ENCODE results near the gene PLCL2.
"Not testable (repeated sequence)": the region's sequence is repeated elsewhere in the genome, so short reads cannot be mapped to it uniquely, and the experiment has no call there.

PLCL2 gene

DNA sequence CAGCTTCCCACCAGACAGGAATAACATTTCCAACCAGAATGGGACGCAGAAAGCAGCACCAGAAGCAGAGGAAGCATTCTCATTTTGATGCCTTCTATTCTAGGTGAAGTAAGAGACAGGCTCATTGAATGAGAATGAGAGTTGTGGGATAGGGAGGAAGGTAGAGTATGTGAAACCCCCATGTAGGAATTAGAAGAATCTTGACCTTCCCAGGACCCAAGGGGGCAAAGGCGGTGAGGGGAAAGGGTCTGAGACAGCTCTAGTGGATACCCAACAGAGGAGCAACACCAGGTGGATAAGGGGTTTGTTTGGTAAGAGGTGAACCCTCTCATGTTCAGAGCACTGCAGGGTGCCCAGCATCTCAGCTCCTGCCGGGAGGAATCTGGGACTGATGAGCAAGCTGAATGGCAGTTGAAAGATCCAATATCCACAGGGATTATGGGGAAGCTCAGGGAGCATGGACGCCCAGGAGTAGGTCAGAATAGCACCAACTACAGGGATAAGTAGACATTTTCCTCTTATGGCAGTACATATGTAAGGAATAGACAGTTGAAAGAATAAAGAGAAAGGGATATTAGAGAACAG is 77.0 kb downstream of the PLCL2 start:
- no peak for DNase-seq (ENCODE audit: low spot score)

DNA sequence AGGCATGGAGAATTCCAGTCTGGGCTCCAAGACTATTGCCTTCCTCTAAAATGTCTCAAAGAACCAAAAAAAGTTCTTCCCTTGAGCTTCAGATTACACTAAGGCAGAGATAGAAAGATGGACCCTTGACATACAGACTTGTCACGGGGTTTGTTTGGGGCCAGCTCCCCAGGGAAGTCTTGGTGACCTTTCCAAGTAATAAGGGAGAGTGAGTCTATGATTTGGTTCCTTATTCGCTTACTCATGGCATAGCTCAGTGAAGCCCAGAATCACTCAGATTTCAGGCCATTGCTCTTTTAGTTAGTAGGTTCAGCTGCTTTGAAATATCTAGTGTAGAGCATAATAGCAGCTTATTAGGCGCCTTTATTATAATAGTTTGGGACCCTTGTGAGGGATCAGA is 90.3 kb downstream of the PLCL2 start:
- DNase-seq (ENCODE audit: low spot score), result no peak

DNA sequence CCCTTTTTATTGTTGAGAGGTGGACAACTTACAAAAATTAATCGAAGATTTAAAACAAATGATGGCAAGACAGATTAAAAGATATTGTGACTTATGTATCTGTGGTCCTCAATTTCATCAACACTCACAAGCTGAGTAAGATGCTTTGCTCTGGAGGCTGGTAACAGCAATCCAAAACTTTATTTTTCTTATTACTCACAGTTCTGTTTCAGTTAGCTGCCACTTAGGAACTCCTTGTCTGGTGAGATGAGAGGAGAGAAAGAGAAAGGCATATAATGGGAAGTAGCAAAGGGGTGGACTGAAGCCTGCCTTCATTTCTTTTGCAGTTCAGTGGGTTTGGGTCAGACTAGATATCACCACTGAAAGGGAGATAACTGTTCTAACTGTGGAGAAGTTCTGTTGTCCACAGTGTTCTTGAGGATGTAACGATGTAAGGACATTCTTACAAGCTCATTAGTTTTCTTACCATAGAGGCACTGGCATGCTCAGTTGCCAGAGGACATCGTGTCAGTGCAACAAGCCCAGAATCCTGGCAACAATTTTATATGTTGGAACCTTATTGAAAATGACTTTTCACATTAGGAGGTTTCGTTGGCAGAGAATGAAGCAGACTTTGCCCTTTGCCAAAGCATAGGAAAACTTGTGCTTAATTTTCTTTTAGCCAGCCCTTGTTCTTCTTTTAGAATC is 93.6 kb downstream of the PLCL2 start:
- no peak for DNase-seq (ENCODE audit: low spot score)

DNA sequence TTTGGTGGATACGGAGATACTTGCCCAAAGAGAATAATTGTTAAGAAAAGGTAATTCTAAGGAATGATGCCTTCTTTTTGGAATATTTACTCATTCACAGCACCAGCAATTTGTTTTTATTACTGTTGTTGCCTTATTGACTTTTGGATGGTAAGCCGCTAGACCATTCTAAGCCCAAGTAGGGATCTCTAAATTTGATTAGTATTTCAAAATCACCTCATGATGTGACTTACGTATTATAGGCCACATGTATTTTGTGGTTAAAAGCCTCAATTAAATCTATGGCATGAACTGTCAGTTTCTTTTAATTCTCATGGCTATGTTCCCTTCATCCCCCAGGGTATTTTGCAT is 94.1 kb downstream of the PLCL2 start:
- no peak for DNase-seq (ENCODE audit: low spot score)

DNA sequence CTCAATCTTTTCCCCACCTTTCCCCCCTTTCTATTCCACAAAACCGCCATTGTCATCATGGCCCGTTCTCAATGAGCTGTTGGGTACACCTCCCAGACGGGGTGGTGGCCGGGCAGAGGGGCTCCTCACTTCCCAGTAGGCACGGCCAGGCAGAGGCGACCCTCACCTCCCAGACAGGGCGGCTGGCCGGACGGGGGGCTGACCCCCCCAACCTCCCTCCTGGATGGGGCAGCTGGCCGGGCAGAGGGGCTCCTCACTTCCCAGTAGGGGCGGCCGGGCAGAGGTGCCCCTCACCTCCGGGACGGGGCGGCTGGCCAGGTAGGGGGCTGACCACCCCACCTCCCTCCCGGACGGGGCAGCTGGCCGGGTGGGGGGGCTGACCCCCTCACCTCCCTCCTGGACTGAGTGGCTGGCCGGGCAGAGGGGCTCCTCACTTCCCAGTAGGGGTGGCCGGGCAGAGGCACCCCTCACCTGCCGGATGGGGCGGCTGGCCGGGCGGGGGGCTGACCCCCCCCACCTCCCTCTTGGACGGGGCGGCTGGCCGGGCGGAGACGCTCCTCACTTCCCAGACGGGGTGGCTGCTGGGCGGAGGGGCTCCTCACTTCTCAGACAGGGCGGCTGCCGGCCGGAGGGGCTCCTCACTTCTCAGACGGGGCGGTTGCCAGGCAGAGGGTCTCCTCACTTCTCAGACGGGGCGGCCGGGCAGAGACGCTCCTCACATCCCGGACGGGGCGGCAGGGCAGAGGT is 95.2 kb downstream of the PLCL2 start:
- not testable (repeated sequence) for DNase-seq (ENCODE audit: low spot score)

DNA sequence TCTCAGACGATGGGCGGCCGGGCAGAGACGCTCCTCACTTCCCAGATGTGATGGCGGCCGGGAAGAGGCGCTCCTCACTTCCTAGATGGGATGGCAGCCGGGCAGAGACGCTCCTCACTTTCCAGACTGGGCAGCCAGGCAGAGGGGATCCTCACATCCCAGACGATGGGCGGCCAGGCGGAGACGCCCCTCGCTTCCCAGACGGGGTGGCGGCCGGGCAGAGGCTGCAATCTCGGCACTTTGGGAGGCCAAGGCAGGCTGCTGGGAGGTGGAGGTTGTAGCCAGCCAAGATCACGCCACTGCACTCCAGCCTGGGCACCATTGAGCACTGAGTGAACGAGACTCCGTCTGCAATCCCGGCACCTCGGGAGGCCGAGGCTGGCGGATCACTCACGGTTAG is 95.8 kb downstream of the PLCL2 start:
- not testable (repeated sequence) for DNase-seq (ENCODE audit: low spot score)

DNA sequence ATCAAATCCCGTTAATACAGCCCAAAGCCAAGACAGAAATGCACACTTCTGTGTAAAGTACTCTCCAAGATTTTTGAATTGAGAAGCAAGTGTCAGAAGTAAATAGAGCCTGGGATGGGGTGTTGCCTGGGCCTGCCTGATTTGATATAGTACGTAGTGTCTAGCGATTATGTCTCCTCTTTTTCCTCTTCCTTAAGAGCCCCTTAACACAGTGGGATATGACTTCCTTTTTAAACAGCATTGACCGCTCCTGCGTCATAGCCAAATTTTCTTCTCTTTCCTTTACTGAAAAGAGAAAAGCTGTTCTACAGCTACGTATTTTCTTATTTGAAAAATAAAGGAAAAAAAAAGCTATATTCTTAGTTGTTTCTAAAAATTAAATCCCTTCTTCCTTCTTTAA is 97.7 kb downstream of the PLCL2 start:
- DNase-seq (ENCODE audit: low spot score), result no peak

DNA sequence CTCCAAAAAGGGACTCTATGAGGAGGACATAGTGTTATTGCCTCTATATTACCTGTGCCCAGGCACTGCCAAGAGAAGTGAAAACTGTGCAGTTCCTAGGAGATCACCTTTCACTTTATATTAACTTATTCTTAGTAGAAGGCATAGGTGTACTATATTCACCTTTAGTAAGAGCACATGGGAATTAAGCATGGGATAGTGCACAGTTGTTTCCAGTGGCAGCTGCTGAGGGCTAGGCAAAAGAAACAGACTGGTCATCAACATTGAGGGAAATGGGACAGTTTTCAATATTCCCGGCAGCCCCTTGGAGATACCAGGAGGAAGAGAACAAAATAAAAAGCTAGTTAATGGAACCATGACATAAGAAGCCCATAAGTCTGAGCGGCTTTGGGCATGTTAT is 100.9 kb downstream of the PLCL2 start:
- DNase-seq (ENCODE audit: low spot score), result no peak

DNA sequence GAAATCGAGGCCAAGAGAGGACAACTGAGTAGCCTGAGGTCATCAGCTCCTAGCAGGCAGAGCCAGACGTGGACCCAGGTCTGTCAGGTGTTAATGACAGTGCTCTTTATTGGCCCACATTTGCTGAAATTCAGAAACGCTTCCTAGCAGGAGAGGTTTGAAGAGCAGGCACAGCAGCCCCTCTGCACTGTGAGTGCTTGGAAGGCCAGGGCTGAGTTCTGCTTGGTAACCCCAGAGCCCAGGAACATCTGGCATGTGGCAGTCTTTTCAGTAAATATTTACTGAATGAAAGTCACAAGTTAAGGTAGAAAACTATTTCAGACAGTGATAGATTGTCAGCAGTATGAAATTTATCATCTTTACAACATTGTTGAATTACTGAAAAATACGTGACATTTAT is 102.4 kb downstream of the PLCL2 start:
- DNase-seq (ENCODE audit: low spot score), result no peak

DNA sequence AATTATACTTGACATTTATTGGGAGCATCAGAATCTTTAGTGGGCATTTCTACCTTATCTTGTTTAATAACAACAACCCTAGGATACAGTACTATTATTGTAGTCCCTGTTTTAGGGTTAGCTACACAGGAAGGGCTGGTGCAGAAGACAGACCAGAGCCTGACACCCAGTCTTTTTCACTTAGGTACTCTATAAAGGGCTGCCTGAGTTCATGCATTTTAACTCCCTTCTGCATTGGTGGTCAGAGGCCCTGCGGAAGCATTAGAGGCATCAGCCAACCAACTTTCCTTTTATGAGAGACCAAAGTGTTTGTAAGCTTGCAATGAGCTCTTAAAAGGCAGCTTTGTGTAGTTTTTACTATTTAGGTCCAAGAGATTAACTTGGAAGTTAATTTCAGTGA is 105.4 kb downstream of the PLCL2 start:
- no peak for DNase-seq (ENCODE audit: low spot score)

DNA sequence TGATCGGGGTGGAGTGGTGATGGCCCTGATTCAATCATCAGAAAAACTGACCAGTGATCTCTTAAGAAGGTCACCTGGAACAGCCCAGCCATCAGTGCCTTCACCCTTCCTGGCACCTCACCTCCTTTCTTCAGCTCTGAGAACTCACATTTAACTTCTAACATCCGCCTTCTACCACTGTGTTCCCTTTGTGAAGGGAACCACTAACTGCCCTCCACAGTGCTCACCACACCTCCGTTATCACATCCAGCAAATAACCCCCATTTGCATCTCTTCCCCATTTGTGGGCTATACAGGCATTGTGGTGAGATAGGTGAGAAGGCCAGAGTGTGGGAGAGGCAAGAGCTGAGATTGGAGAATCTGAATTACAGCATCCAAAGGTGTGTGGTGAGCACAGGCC is 107.4 kb downstream of the PLCL2 start:
- DNase-seq (ENCODE audit: low spot score), result no peak

DNA sequence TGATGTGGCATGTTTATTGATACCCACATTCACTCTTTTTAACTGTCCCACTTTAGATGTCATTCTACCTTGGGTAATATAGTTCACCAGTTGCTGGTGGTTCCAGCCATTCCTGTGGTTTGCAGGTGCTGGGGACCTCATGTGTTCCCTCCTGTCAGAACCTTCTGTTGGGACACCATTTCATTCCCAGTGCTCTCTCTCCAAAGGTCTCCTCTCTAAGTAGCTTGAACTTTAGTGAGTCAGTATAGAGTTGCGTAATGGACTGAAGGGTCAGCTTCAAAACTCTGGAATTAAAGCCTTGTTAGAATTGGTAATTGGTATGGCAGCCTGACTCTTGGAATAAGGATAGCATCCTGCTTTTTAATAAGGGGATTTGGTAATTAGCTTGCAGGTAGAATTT is 108.5 kb downstream of the PLCL2 start:
- DNase-seq (ENCODE audit: low spot score), result no peak

DNA sequence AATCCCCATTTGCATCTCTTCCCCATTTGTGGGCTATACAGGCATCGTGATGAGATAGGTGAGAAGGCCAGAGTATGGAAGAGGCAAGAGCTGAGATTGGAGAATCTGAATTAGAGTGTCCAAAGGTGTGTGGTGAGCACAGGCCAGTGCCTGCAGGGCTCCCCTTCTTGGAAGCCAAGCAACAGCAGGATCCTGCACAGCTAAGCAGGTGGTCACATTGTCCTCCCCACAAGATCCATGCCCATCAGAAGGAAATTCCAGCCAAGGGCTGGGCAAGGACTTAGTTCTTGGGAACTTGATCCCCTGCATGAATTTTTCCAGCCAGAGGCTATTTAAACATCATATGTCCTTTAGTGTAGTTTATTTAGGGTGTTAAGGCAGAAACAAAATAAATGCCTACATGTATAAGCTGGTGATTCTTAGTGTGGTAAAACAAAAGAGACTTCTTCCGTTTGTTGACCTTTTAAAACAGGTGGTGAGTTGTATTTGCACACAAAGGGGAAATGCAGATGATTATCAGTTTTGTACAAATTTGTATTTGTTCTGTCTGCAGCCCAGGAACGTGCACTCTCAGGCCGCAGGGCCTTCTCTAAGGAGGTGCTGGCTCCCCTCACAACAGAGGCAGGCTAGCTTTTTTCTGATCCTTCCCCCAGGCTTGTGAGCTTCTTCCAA is 110.2 kb downstream of the PLCL2 start:
- DNase-seq (ENCODE audit: low spot score), result no peak

DNA sequence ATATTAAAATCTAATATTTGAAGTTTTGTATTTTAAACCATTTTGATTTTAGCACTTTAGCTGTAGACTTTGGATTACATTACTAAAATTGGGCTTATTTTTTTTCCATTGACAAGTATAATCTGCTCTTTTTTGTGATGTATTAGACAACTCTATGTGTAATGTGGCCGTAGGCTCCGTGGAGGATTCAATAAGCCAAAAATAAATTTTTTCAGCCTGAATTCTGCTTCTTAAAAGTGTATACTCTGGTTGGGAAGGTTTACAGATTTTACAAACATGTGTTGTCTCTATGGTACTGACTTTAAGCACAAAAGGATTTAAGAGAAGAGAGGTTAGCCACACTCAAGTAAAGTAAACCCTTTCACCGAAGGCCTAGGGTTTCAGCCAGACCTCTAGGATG is 110.8 kb downstream of the PLCL2 start:
- DNase-seq (ENCODE audit: low spot score), result no peak

DNA sequence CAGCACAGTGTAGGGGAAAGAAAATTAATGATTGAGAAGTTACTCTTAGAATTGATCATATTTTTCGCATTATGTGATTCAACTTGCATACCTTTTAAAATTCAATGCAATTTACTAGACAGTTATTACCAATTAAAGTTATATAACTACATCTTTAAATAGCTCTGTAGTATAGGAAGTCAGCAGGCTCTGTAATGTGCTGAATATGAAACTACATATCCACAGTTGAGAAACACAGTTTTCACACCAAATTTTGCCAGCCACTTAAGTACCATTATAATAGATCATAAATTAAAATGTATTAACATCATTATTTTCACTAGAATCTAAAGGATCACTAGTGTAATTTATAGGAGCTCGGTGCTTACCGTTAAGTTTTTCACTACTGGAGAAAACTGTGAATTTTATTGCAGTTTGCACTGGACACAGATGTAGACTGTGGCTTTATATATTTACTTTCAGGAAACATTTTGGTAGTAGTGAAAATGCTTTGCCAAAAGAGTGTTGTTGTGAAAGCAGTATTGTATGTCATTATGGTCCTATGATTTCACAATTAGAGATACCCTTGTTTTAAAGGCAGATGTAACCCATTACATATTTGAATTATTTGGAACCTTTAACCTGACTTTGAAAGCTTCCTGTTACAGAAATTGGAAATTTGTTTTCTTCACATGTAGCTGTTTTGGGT is 113.6 kb downstream of the PLCL2 start:
- no peak for DNase-seq (ENCODE audit: low spot score)

DNA sequence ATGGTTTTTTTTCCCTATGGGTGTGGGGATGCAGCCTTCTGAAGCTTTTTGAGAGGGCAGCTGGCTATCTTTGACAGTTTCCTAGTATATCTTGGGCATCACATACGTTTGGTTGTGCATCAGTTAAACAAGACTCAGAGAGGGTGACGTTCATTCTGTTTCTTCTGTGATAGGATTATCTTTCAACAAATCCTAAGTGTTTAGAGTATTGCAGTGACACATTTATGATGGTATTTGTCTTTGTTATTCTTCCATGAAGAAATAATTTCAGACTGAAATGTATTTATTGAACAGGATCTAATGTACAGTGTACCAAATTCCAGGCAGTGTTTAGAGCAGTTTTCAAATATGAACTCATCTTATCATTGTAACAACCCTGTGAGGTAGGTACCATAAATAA is 114.4 kb downstream of the PLCL2 start:
- no peak for DNase-seq (ENCODE audit: low spot score)

DNA sequence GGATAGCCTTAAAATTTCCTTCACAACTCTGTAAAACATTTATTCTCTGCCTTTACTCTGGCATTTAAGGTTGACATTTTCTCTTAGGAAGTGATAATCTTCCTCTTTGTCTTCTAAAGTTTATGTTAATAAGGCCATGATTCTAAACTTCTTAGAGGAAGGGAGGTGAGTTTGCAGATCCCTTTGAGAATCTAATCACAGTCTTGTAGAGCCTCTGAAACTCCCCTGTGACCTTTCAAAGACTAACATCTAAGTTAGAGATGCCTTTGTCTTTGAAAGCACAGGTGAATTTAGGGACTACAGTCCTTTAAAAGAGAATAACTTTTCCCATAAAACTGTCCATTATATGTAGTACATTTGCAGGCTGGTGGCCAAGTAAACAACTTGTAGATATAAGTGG is 115.1 kb downstream of the PLCL2 start:
- no peak for DNase-seq (ENCODE audit: low spot score)

DNA sequence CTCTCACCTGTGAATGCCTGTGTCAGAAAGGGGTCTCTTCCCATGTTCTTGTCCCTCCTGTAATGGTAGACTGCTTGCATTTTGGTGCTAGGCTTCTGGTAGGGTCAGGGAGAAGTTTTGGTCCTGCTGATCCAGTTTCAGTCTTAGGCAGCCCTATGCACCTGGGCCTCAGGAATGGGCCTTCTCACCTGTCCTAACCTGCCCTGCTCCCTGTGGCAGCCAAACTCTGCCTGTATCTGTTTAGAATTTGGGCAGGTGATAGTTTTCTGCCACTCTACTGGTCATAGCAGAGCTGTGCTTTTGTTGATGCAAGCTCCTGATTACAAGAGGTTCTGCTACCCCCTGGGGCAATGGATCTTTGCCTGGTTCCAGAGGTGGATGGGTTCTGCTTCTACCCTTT is 118.7 kb downstream of the PLCL2 start:
- DNase-seq (ENCODE audit: low spot score), result no peak

DNA sequence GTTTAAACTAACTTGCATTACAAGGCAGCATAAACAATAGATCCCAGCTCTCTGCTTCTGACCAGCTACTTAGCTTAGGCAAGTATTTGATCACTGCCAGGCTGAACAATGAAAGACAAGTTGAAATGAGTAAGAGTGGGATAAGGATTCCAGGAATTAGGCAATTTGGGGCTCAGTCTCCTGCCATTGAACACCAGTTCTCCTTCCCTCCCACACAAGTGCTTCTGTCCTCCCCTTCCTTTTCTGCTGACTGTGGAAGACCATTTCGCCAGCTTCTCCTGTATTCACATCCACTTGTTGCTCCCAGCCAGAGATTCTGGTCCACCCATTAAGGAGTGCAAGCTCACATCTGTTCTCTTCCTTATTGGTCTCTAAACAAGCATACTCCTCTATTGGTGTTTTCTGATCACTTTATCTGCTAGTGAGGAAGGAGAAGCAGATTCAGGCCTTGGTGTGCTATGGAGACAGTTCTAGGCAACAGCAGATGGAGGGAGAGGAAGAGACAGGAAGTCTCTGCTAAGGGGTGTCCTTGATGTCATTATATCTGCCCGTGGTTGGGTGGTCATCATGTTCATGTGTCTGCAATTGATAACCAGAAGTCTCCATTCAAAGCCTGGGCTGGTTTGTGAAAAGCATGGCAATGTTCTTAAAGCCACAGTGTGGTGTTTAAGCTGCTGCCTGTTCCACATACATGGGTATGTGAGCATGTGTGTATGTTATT is 121.5 kb downstream of the PLCL2 start:
- DNase-seq (ENCODE audit: low spot score), result no peak

DNA sequence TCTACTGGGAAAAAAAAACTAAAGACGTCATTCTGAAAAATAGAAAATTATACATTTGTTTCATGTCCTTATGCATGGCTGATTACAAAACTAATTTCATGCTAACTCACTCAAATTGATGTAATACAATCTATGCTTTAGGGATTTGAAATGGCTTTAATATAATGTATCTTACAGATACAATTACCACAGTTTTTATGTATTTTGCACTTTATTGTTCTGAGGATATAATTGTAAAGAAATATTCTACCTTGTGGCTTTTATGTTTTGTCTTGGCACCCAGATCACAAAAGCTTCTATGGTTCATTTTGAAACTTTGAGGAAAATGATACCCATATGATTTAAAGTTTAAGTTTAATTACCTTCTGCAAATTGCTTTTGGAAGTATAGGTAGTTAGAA is 122.5 kb downstream of the PLCL2 start:
- DNase-seq (ENCODE audit: low spot score), result no peak

DNA sequence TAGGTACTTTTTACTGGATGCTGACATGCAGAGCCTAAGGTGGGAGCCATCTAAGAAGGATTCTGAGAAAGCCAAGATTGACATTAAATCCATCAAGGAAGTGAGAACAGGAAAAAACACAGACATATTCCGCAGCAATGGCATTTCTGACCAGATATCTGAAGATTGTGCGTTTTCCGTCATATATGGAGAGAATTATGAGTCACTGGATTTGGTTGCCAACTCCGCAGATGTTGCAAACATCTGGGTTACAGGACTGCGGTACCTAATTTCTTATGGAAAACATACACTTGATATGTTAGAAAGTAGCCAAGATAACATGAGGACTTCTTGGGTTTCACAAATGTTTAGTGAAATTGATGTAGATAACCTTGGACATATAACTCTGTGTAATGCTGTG is 125.1 kb downstream of the PLCL2 start:
- DNase-seq (ENCODE audit: low spot score), result no peak

All from D341Med (cell line).